ENCODE data around the gene RNLS.

DNA sequence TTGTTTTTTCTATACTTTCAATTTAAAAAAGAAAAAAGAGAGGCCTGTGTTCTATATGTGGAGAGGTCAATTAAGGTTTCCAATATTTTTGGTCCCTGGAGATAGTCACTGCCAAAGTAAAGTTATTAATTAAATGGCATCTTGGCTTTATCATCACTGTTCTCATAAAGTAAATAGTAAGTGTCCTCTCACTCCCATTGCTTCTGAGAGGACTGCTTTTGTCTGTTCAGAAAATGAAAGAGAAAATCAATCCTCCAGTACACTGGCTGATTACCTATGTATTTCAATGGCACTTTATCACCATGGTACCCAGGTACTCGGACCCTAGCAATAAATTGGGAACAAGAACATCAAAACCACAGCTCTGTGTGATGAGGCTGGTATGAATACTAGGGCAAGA lies 94.0 kb downstream of the RNLS start:
- TF ChIP-seq, protein P1, sequence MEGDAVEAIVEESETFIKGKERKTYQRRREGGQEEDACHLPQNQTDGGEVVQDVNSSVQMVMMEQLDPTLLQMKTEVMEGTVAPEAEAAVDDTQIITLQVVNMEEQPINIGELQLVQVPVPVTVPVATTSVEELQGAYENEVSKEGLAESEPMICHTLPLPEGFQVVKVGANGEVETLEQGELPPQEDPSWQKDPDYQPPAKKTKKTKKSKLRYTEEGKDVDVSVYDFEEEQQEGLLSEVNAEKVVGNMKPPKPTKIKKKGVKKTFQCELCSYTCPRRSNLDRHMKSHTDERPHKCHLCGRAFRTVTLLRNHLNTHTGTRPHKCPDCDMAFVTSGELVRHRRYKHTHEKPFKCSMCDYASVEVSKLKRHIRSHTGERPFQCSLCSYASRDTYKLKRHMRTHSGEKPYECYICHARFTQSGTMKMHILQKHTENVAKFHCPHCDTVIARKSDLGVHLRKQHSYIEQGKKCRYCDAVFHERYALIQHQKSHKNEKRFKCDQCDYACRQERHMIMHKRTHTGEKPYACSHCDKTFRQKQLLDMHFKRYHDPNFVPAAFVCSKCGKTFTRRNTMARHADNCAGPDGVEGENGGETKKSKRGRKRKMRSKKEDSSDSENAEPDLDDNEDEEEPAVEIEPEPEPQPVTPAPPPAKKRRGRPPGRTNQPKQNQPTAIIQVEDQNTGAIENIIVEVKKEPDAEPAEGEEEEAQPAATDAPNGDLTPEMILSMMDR (IDR thresholded peaks at IDR 0.05) = no peak
- no peak for TF ChIP-seq POLR2AphosphoS5 (IDR thresholded peaks at IDR 0.05)
- TF ChIP-seq POLR2A (IDR thresholded peaks at IDR 0.05) = no peak
- TF ChIP-seq EP300 (IDR thresholded peaks at IDR 0.05) = no peak

Data from sigmoid colon (tissue), 4 donors.